Coronary artery (tissue), 2 donors: ENCODE measurements around the gene SHMT1.
"Not testable (repeated sequence)": the region's sequence is repeated elsewhere in the genome, so short reads cannot be mapped to it uniquely, and the experiment has no call there.

ENCODE experiments used
- DNase-seq: peaks from one replicate; pipeline ENCODE4 v3.0.0-alpha.2; 2017; ENCODE audit warnings: low spot score
- H3K27ac ChIP-seq, 2 donors: fragments of 200-600 bp; sonication (generic); one replicate each; pipeline ENCODE4 v1.5.1; 2016 to 2019
- H3K4me3 ChIP-seq: fragments of 200-600 bp; sonication (generic); 2 replicates; pipeline ENCODE4 v1.5.1; 2016; ENCODE audit warnings: mild to moderate bottlenecking, moderate library complexity
- CTCF ChIP-seq: fragments of 200-600 bp; sonication (generic); IDR thresholded peaks from one replicate; pipeline ENCODE4 v1.5.1; 2019; ENCODE audit warnings: antibody characterized with exemption

Gene SHMT1

GRCh38 chr17:18314059-18314730, 49.2 kb downstream of the SHMT1 start:
- no peak for DNase-seq
- Histone ChIP-seq H3K27ac (peak overlapping the region; percentile 79 to 88), H3K4me3 (peak overlapping the region; percentile 95)
- TF ChIP-seq CTCF = no peak

- no peak for TF ChIP-seq CTCF
- DNase-seq = no peak
- Histone ChIP-seq H3K4me3 (no peak overlapping the region), H3K27ac (no peak overlapping the region)
Observed at GRCh38 chr17:18309202-18309601, 54.1 kb downstream of the SHMT1 start.

- not testable (repeated sequence) for DNase-seq, H3K4me3 ChIP-seq
Observed at GRCh38 chr17:18303206-18303605, 60.1 kb downstream of the SHMT1 start.

GRCh38 chr17:18300725-18301480, 62.4 kb downstream of the SHMT1 start:
- Histone ChIP-seq H3K4me3 (no peak overlapping the region), H3K27ac (peak overlapping the region in 1 of 2 donors; percentile 22)
- DNase-seq = no peak
- no peak for TF ChIP-seq CTCF

More at GRCh38 chr17:18303206-18303605, 60.1 kb downstream of the SHMT1 start:
- not testable (repeated sequence) for H3K27ac ChIP-seq

- not testable (repeated sequence) for H3K27ac ChIP-seq, DNase-seq, H3K4me3 ChIP-seq
Observed at GRCh38 chr17:18298061-18298460, 65.3 kb downstream of the SHMT1 start.

- no peak for TF ChIP-seq CTCF
- DNase-seq = no peak
- H3K27ac ChIP-seq = no peak overlapping the region
- no peak overlapping the region for H3K4me3 ChIP-seq
Observed at GRCh38 chr17:18291718-18292540, 71.4 kb downstream of the SHMT1 start.

- H3K4me3 ChIP-seq = no peak overlapping the region
- TF ChIP-seq CTCF = no peak
- no peak overlapping the region for H3K27ac ChIP-seq
- DNase-seq = no peak
Observed at GRCh38 chr17:18285296-18285695, 78.1 kb downstream of the SHMT1 start.
